ENCODE data around the gene PALD1.
"Not testable (repeated sequence)": the region's sequence is repeated elsewhere in the genome, so short reads cannot be mapped to it uniquely, and the experiment has no call there.

PALD1 gene

GRCh38 chr10:70592746-70593512 is 114.4 kb downstream of the PALD1 start:
- DNase-seq: no peak

- DNase-seq: no peak
These were observed 114.9 kb downstream of the PALD1 start for GRCh38 chr10:70593513-70593890.

DNA sequence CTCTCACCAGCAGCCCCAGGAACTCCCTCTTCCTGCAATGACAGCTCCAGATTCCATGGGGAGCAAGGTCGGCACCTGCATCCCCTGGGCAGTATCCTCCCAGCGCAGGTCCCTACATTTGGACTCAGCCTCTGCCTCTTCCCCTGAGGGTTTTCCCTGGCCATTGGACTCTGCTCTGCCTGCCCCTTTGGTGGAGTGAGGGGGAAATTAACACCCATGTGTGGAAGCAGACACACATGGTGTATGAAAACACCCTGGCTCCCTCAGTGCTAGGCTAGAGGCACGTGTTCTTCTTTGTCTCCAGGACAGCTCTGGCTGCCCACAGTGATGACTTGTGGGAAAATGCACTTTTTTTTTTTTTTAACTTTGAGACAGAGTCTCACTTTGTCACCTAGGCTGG is 115.6 kb downstream of the PALD1 start:
- DNase-seq: no peak

- DNase-seq: no peak
These were observed 117.0 kb downstream of the PALD1 start for GRCh38 chr10:70595566-70596016.

- no peak for DNase-seq
These were observed 117.7 kb downstream of the PALD1 start for GRCh38 chr10:70596110-70596798.

GRCh38 chr10:70596860-70597809 is 118.6 kb downstream of the PALD1 start:
- no peak for DNase-seq

DNA sequence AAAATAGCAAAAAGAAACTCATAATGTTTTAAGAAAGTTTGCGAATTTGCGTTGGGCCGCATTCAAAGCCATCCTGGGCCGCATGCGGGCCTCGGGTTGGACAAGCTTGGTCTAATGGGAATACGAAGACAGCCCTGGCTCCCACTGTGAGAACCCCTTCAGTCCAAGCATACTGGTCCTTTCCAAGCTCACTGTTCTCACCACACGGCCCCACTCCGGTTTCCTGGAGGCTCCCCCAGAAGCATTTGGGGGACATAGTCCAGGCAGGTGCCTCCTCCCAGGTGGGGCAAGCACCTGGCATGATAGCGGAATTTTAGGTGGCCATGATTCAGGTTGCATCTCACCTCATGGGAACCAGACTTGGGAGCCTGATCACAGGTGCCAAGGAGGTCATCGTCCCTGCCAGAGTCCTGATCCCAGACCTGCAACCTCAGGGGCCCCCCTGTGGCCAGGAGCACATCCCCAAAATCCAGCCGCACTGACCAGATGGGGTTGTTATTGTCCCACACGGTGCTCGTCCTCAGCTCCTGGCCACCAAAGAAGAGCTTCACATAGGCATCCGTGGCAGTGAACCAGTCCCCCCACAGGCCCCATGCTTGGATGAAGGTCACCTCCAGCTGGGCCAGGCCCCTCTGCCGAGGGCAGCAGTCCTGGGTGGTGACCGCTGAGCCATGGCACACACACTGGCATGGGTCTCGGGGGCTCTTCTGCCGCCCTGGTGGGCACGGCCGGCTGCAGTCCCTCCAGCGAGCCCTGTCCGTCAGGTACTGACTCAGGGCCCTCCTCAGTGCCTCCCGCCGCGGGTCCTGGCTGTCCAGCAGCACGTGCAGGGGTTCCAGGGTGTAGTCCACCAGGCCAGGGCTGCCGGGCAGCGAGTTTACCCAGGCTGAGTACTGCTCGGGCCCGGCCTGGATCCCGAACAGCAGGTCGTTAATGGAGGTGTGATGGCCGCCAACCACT is 119.6 kb downstream of the PALD1 start:
- no peak for DNase-seq

DNA sequence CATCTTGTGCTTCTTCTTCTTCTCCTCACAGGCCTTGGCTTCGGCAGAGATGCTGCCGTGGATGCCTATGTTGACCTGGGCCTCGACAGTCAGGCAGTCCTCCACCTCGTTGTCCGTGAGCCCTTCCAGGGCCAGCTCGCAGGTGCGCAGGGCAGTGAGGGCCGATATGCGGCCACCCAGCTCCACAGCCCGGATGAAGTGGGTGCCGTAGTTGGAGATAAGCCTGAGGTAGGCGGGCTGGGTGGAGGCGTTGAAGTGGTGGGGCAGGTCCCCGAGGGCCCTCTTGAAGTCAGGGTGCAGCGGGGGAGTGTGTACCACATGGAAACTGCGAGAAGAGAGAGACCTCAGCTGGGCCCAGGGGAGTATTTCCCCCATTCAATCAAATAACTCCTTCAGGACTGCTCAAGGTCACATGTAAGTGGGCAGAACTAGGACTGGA is 120.3 kb downstream of the PALD1 start:
- no peak for DNase-seq

- no peak for DNase-seq
These were observed 120.8 kb downstream of the PALD1 start for GRCh38 chr10:70599319-70599718.

DNA sequence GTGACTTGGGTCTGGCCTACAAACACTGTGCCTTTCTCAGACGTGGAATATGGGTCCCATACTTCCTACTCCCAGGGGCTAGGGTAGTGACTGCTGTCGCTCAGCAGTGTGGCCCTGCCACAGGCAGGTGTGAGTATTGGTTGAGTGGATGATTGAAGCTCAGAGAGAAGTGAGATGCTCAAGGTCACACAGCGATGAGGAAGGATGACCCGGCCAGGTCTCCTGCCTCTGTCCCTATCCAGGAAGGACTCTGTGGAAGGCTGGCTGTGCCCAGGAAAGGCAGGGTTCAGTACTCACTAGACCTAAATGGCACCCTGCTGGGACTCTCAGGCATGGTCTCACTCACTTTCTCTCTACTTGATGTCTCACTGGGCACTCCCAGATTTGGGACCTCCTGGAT is 121.2 kb downstream of the PALD1 start:
- DNase-seq: no peak

GRCh38 chr10:70600512-70601395 is 122.2 kb downstream of the PALD1 start:
- DNase-seq: no peak

- DNase-seq: peak in 1 of 2 donors; percentile 17
These were observed 123.2 kb downstream of the PALD1 start for GRCh38 chr10:70601746-70602145.

GRCh38 chr10:70602665-70603448 is 124.3 kb downstream of the PALD1 start, which contains the start of gene PRF1:
PRF1 (minus strand) TSS chr10:70602741; CDS start chr10:70600902, 1,839 bp downstream.
- DNase-seq: peak; percentile 81 to 83

DNA sequence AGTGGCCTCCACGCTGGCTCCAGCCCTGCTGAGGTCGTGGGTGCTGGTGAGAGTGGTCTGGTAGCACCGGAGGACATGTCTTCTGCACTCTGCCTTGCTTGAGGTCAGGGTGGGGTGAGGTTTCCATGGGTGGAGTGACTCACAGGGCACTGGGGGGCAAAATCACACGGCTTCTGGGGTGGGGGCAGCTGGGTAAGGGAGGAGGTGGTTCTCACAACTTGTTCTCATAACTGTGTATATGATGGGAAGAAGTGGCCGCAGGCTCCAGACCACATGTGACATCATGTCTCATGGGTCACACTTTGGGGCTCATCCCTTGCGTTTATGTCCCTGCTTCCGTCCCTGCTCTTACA is 124.9 kb downstream of the PALD1 start:
- DNase-seq: peak; percentile 63 to 64

DNA sequence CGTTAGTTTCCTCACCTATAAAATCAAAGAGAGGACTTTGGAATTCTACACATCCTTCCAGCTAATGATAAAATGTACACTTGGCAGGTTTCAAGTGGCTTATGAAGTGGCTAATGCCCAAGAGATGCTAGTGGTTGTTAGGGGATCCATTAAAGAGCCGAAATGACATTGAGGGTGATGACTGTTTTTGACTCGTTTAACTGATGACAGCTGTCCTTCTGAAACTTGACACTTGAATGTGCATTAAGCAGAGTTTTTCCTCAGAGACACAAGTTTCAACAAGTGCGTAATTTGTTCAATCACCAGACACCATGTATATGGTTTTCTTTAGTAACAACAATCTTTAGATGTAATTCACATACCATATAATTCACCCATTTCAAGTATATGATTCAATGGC is 125.5 kb downstream of the PALD1 start:
- no peak for DNase-seq

- no peak for DNase-seq
These were observed 126.6 kb downstream of the PALD1 start for GRCh38 chr10:70605161-70605560.

DNA sequence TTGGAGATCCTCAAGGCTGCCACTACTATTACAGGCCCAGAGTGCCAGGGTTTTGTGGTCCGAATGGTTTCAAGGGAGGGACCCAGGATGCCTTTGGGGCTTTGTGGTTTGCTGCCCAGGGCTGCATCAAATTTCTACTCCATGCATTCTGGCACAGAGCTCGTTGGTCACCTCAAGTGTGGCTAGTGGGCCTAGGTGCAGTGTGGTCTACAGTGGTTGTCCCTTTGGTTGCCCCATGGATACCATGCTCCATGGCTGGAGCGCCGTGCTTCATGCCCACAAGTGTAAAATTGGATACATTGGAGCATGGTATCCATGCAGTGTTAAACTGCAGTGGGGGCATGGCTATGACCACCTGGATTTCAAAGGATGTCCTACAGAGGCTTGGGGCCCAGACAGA is 129.4 kb downstream of the PALD1 start:
- DNase-seq: no peak

- DNase-seq: no peak
These were observed 135.4 kb downstream of the PALD1 start for GRCh38 chr10:70613941-70614340.

DNA sequence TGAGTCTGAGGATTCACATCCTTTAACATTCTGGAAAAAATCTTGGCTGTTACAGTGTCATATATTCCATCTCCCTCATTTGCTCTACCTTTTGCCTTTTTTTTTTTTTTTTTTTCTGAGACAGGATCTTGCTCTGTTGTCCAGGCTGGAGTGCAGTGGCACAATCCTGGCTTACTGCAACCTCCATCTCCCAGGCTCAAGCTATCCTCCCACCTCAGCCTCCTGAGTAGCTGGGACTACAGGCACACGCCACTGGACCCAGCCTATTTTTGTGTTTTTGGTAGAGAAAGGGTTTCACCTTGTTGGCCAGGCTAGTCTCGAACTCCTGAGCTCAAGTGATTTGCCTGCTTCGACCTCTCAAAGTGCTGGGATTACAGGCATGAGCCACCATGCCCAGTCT is 135.8 kb downstream of the PALD1 start:
- DNase-seq: not testable (repeated sequence)

DNA sequence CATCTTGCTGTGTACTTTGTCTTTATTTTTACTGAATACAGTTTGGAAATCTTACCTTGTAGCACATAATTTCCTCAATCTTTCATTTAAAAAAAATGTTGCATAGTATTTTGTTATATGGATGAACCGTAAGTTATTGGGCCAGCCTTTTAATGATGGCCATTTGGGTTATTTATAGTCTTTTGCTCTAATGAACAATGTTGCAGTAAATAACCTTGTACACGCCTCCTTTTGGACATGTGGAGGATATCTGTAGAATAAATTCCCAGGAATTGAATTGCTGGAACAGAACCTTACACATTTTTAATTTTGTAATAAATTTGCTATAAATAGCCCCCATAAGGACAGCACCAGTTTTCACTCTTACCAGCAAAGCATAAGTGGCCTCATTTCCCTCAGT is 136.6 kb downstream of the PALD1 start:
- no peak for DNase-seq
